Psoas muscle (tissue), 8 donors: Measurements from ENCODE around the gene VLDLR. TPM values are rescaled to one million over a fixed set of nuclear protein-coding genes. Genes with fewer than 3 reads are reported as not detected.

Experiments used
- ATAC-seq, 4 donors: fragments of 200-7000 bp; cut with Tn5 transposase; one replicate each; pipeline ENCODE4 v1.9.1; 2020; ENCODE audit warnings: moderate library complexity in 3 of 4, mild to moderate bottlenecking in 2 of 4
- DNase-seq, 2 donors: peaks; one replicate each; pipeline ENCODE4 v3.0.0-alpha.2; 2020
- H3K27ac ChIP-seq: fragments of 200-600 bp; one replicate; pipeline ENCODE4 v1.8.0; 2022
- H3K27me3 ChIP-seq, 3 donors: fragments of 200-600 bp in 1 of 3; one replicate each; pipeline versions ENCODE4 v1.6.1 to v1.8.0; 2013 to 2022; ENCODE audit warnings: low read length in 2 of 3, mild to moderate bottlenecking in 2 of 3, moderate library complexity in 1 of 3; ENCODE audit not compliant: insufficient read depth in 3 of 3
- H3K36me3 ChIP-seq, 2 donors: fragments of 200-600 bp in 1 of 2; one replicate each; pipeline versions ENCODE4 v1.6.1 to v1.8.0; 2013 to 2022; ENCODE audit warnings: low read depth in 1 of 2, mild to moderate bottlenecking in 1 of 2, moderate library complexity in 1 of 2; ENCODE audit not compliant: insufficient read depth in 1 of 2
- H3K4me1 ChIP-seq: fragments of 200-600 bp; one replicate; pipeline ENCODE4 v1.8.0; 2022
- H3K4me3 ChIP-seq: fragments of 200-600 bp; one replicate; pipeline ENCODE4 v1.8.0; 2022; ENCODE audit warnings: mild to moderate bottlenecking
- H3K9me3 ChIP-seq: fragments of 200-600 bp; one replicate; pipeline ENCODE4 v1.8.0; 2022
- CTCF ChIP-seq: fragments of 200-600 bp; IDR thresholded peaks from one replicate; pipeline ENCODE4 v1.8.0; 2022; ENCODE audit warnings: antibody characterized with exemption
- WGBS, 3 donors: extraction: QIAGEN DNeasy Blood & Tissue Kit; methylation state at CpG; one replicate each; pipeline versions ENCODE4 v1.1.6 to v1.1.7; 2013; 5-methylcytosine and 5-hydroxymethylcytosine counted together
- intact Hi-C, 2 donors: fragments of 100-400 bp; cut with DNase I; formaldehyde crosslinking; loops; one replicate each; pipeline versions ENCODE4 v1.11.0 to v1.14.2; 2022
- polyA plus RNA-seq, 3 donors: library from polyadenylated mRNA; stranded (reverse); fragments of 200-250 nt; gene quantifications; one replicate each; pipeline ENCODE4 v1.2.3, GENCODE V29; 2013
- total RNA-seq, 4 donors: library from RNA; stranded (reverse); fragmentation: NEBNext Ultra II Directional in 2 of 4; extraction: Animal tissue kit (Norgen Biotek cat#: 25700) in 2 of 4; gene quantifications; one replicate each; pipeline versions ENCODE4 v1.2.1 to v1.2.4, GENCODE V29; 2021 to 2023
- donor health status: healthy with polysubstance abuse.
- donor health status: DM: no; HTN: no; CAD: no; lungs with moderate emphysema.
- donor health status: Bipolar disorder and iron deficiency.
- donor health status: healthy.
- donor health status: DM: yes; HTN: yes; CAD: no.
- donor health status: DM: no; HTN: no; CAD: no.
- donor health status: DM: no; HTN: no; CAD: no.
- donor health status: DM: yes; HTN: yes; CAD: no.

VLDLR gene
- total and polyA plus RNA-seq, 7 donors: 7.9 to 34.4 (median 20.3) TPM

GRCh38 chr9:2635922-2636321, 14.3 kb downstream of the VLDLR start:
- WGBS, 3 donors: 87 to 97% (median 88%) methylated on average over 2 of the region's 2 CpGs
- intact Hi-C loops: no loop called here

GRCh38 chr9:2637390-2637789, 15.8 kb downstream of the VLDLR start:
- intact Hi-C loops: no loop called here
- ATAC-seq: no peak
- peaks cover 24% of the 10 kb centered on the region for H3K4me1 ChIP-seq
- no peak for TF ChIP-seq CTCF
- 95 to 99% (median 97%) methylated on average over 10 of the region's 10 CpGs for WGBS, 3 donors
- peaks cover 6 to 39% of the 10 kb centered on the region in 2 donors for H3K36me3 ChIP-seq
- H3K4me3 ChIP-seq: no peak overlapping the region
- no peak for DNase-seq
- no peaks in the 10 kb centered on the region for H3K9me3 ChIP-seq
- H3K27me3 ChIP-seq: no peaks in the 10 kb centered on the region
- H3K27ac ChIP-seq: no peak overlapping the region

More at GRCh38 chr9:2635922-2636321, 14.3 kb downstream of the VLDLR start:
- H3K4me1 ChIP-seq: peaks cover 35% of the 10 kb centered on the region
- DNase-seq (no peak), ATAC-seq (no peak)
- peaks cover 4 to 24% of the 10 kb centered on the region in 2 donors for H3K36me3 ChIP-seq
- no peak overlapping the region for H3K27ac ChIP-seq
- no peaks in the 10 kb centered on the region for H3K27me3 ChIP-seq
- H3K4me3 ChIP-seq: no peak overlapping the region
- H3K9me3 ChIP-seq: no peaks in the 10 kb centered on the region
- no peak for TF ChIP-seq CTCF

- H3K4me3 ChIP-seq: no peak overlapping the region
- WGBS, 3 donors: 77 to 90% (median 79%) methylated on average over 3 of the region's 3 CpGs
- no peaks in the 10 kb centered on the region for H3K9me3 ChIP-seq
- intact Hi-C loops: no loop called here
- H3K36me3 ChIP-seq: peaks cover 6 to 56% of the 10 kb centered on the region in 2 donors
- no peaks in the 10 kb centered on the region for H3K27me3 ChIP-seq
- peak overlapping the region; percentile 17 for H3K27ac ChIP-seq
- ATAC-seq (no peak), DNase-seq (no peak)
- TF ChIP-seq CTCF: no peak
- H3K4me1 ChIP-seq: peaks cover 11% of the 10 kb centered on the region
These were observed 17.5 kb downstream of the VLDLR start for GRCh38 chr9:2638871-2639673.

GRCh38 chr9:2639786-2640185, 18.2 kb downstream of the VLDLR start:
- intact Hi-C loops: no loop called here
- Histone ChIP-seq H3K27me3 (no peaks in the 10 kb centered on the region), H3K9me3 (no peaks in the 10 kb centered on the region), H3K4me3 (no peak overlapping the region), H3K36me3 (peaks cover 6 to 63% of the 10 kb centered on the region in 2 donors), H3K27ac (no peak overlapping the region), H3K4me1 (peaks cover 4% of the 10 kb centered on the region)
- DNase-seq (no peak), ATAC-seq (peak in 1 of 4 donors; percentile 47)
- no peak for TF ChIP-seq CTCF
- WGBS, 3 donors: 62 to 82% (median 74%) methylated on average over 7 of the region's 7 CpGs
